Natural killer cell (primary cell): Measurements from ENCODE around the gene TCF7L2. TPM values are rescaled to one million over a fixed set of nuclear protein-coding genes. Genes with fewer than 3 reads are reported as not detected.

Experiments used
- ATAC-seq, 3 donors: fragments of 150-1000 bp in 2 of 3; fragments of 200-7000 bp in 1 of 3; cut with Tn5 transposase; 1 replicate in 1 of 3; 2 replicates in 2 of 3; pipeline ENCODE4 v1.10.0; 2021; ENCODE audit warnings: mild to moderate bottlenecking in 2 of 3, moderate library complexity in 2 of 3
- DNase-seq, 2 donors: peaks; one replicate each; pipeline versions ENCODE4 v3.0.0 to v3.0.0-alpha.2; 2013 to 2021; ENCODE audit warnings: mixed read lengths in 1 of 2
- H3K27ac ChIP-seq: one replicate; pipeline ENCODE4 v1.5.1; 2013; ENCODE audit warnings: mild to moderate bottlenecking, low read length
- H3K27me3 ChIP-seq: one replicate; pipeline ENCODE4 v1.6.1; 2013; ENCODE audit warnings: low read length; ENCODE audit not compliant: control insufficient read depth, insufficient read depth
- H3K36me3 ChIP-seq: one replicate; pipeline ENCODE4 v1.6.1; 2013; ENCODE audit warnings: low read length; ENCODE audit not compliant: control insufficient read depth, insufficient read depth
- H3K4me1 ChIP-seq: one replicate; pipeline ENCODE4 v1.6.1; 2013; ENCODE audit warnings: low read length; ENCODE audit not compliant: control insufficient read depth, insufficient read depth
- H3K4me3 ChIP-seq: one replicate; pipeline ENCODE4 v1.5.1; 2013; ENCODE audit warnings: low read length
- H3K9me3 ChIP-seq: one replicate; pipeline ENCODE4 v1.6.1; 2013; ENCODE audit warnings: low read length; ENCODE audit not compliant: control insufficient read depth, insufficient read depth
- H3K27ac Mint-ChIP-seq, 2 donors: one replicate each; pipeline ENCODE4 v1.8.0; 2022; ENCODE audit warnings: mild to moderate bottlenecking in 2 of 2, mixed read lengths in 2 of 2, moderate library complexity in 1 of 2
- H3K27me3 Mint-ChIP-seq, 2 donors: one replicate each; pipeline ENCODE4 v1.8.0; 2022; ENCODE audit warnings: low read depth in 2 of 2, mixed read lengths in 2 of 2
- H3K36me3 Mint-ChIP-seq: one replicate; pipeline ENCODE4 v1.8.0; 2022; ENCODE audit warnings: mixed read lengths
- H3K4me1 Mint-ChIP-seq, 2 donors: one replicate each; pipeline ENCODE4 v1.8.0; 2022; ENCODE audit warnings: mixed read lengths in 2 of 2
- H3K4me3 Mint-ChIP-seq: one replicate; pipeline ENCODE4 v1.8.0; 2022; ENCODE audit warnings: mild to moderate bottlenecking, moderate library complexity, mixed read lengths
- H3K9me3 Mint-ChIP-seq, 2 donors: one replicate each; pipeline ENCODE4 v1.8.0; 2022; ENCODE audit warnings: mixed read lengths in 2 of 2
- WGBS: methylation state at CpG from one replicate; pipeline ENCODE4 v1.1.7; 2013; ENCODE audit warnings: missing lambda C conversion rate; ENCODE audit not compliant: insufficient coverage; 5-methylcytosine and 5-hydroxymethylcytosine counted together
- intact Hi-C: fragments of 100-400 bp; cut with micrococcal nuclease; formaldehyde crosslinking; loops from one replicate; pipeline ENCODE4 v1.14.2; 2022
- total RNA-seq, 4 donors: library from RNA; stranded (reverse); fragments of 120-200 nt in 1 of 4; gene quantifications; one replicate each; pipeline versions ENCODE4 v1.2.3 to v1.2.4, GENCODE V29; 2013 to 2022
- TF ChIP-seq, protein P1 (sequence below): fragments of 200-600 bp; IDR thresholded peaks from one replicate; pipeline ENCODE4 v1.8.0; 2022; ENCODE audit warnings: antibody characterized with exemption

Gene TCF7L2
- total RNA-seq, 3 donors from 2014 or later (not counting 1 experiment from before 2014, with no cell fraction given), result 10.4 to 32.7 (median 15.3) TPM

DNA sequence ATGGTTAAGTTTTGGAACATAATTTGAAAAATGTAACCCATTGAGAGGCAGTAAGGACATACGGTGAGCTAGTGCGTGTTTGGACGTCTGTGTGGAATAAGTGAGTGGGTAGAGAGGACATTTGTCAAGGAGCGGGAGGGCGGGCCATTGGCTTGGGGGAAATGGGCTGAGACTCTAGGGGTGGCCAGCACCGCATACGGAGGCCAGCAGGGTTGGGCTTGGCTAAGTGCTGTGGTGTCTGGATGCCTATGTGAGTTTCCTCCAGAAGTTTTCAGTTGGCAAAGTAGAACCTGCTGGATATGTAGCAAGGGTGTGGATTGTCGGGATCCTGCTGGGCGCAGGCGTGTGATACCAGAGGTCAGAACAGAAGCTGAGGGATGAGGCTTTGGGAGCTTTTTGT, 103.0 kb downstream of the TCF7L2 start:
- H3K27ac Mint-ChIP-seq, result no peak overlapping the region
- H3K4me3 Mint-ChIP-seq, result no peak overlapping the region
- H3K27me3 ChIP-seq, result no peaks in the 10 kb centered on the region
- WGBS, result 95% methylated on average over 10 of the region's 10 CpGs
- no peak overlapping the region for H3K27ac ChIP-seq
- no peak overlapping the region for H3K4me3 ChIP-seq
- intact Hi-C loops, result no loop called here
- no peaks in the 10 kb centered on the region for H3K36me3 Mint-ChIP-seq
- H3K9me3 ChIP-seq, result no peaks in the 10 kb centered on the region
- peaks cover 6% of the 10 kb centered on the region for H3K4me1 ChIP-seq
- TF ChIP-seq, protein P1, sequence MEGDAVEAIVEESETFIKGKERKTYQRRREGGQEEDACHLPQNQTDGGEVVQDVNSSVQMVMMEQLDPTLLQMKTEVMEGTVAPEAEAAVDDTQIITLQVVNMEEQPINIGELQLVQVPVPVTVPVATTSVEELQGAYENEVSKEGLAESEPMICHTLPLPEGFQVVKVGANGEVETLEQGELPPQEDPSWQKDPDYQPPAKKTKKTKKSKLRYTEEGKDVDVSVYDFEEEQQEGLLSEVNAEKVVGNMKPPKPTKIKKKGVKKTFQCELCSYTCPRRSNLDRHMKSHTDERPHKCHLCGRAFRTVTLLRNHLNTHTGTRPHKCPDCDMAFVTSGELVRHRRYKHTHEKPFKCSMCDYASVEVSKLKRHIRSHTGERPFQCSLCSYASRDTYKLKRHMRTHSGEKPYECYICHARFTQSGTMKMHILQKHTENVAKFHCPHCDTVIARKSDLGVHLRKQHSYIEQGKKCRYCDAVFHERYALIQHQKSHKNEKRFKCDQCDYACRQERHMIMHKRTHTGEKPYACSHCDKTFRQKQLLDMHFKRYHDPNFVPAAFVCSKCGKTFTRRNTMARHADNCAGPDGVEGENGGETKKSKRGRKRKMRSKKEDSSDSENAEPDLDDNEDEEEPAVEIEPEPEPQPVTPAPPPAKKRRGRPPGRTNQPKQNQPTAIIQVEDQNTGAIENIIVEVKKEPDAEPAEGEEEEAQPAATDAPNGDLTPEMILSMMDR, result no peak
- peaks cover 0 to 8% of the 10 kb centered on the region in 2 donors for H3K27me3 Mint-ChIP-seq
- peaks cover 12 to 15% of the 10 kb centered on the region in 2 donors for H3K4me1 Mint-ChIP-seq
- no peak for DNase-seq
- no peak for ATAC-seq
- H3K9me3 Mint-ChIP-seq, result no peaks in the 10 kb centered on the region
- no peaks in the 10 kb centered on the region for H3K36me3 ChIP-seq

DNA sequence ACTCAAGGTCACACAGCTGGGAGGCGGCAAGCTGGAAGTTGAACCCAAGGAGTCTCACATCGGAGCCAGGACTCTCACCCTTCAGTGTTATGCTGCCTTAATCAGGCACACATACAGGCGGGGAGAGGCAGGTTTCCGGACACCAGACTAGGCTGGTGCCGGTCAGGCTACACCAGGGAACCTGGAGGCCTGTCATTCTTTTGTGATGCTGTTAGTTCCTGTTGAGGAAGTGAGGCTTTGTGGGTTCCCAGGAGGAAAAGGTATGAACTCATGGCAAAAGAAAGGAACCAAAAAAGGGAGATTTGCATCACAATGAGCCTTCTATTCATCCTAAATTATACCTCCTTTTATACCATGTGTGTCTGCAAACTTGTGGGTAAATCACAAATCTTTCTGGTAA, 103.8 kb downstream of the TCF7L2 start:
- 93% methylated on average over 5 of the region's 5 CpGs for WGBS
- TF ChIP-seq, protein P1, result no peak
- intact Hi-C loops, result no loop called here
- ATAC-seq (no peak), DNase-seq (no peak)
- H3K9me3 ChIP-seq, result no peaks in the 10 kb centered on the region
- H3K27me3 Mint-ChIP-seq, result peaks cover 0 to 8% of the 10 kb centered on the region in 2 donors
- peaks cover 6% of the 10 kb centered on the region for H3K4me1 ChIP-seq
- no peaks in the 10 kb centered on the region for H3K9me3 Mint-ChIP-seq
- H3K36me3 Mint-ChIP-seq, result no peaks in the 10 kb centered on the region
- peaks cover 12 to 15% of the 10 kb centered on the region in 2 donors for H3K4me1 Mint-ChIP-seq
- H3K27me3 ChIP-seq, result no peaks in the 10 kb centered on the region
- no peaks in the 10 kb centered on the region for H3K36me3 ChIP-seq
- no peak overlapping the region for H3K4me3 Mint-ChIP-seq
- H3K4me3 ChIP-seq, result no peak overlapping the region
- H3K27ac Mint-ChIP-seq, result no peak overlapping the region
- H3K27ac ChIP-seq, result no peak overlapping the region

DNA sequence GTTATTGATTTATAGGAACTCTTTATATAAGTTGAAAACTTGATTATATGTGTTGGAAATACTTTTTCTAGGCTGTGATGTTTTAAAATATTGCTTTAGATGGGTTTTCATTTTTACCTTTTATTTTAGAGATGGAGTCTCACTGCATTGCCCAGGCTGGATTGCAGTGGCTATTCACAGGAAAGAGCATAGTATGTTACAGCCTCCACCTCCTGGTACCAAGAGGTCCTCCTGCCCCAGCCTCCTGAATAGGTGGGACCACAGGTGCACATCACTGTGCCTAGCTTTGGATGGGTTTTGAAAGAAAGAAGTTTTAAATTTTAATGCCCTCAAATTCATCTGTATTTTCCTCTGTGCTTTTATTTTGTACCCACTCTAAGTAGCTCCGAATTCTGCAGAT, 105.4 kb downstream of the TCF7L2 start:
- peaks cover 7 to 15% of the 10 kb centered on the region in 2 donors for H3K4me1 Mint-ChIP-seq
- intact Hi-C loops, result no loop called here
- DNase-seq (no peak), ATAC-seq (no peak)
- Histone ChIP-seq H3K27me3 (no peaks in the 10 kb centered on the region), H3K4me3 (no peak overlapping the region), H3K36me3 (no peaks in the 10 kb centered on the region), H3K4me1 (peaks cover 3% of the 10 kb centered on the region), H3K9me3 (no peaks in the 10 kb centered on the region), H3K27ac (no peak overlapping the region)
- WGBS, result 71% methylated on average over 1 of the region's 1 CpG
- H3K36me3 Mint-ChIP-seq, result no peaks in the 10 kb centered on the region
- peaks cover 0 to 8% of the 10 kb centered on the region in 2 donors for H3K27me3 Mint-ChIP-seq
- no peak overlapping the region for H3K4me3 Mint-ChIP-seq
- no peaks in the 10 kb centered on the region for H3K9me3 Mint-ChIP-seq
- TF ChIP-seq, protein P1, result no peak
- no peak overlapping the region for H3K27ac Mint-ChIP-seq

DNA sequence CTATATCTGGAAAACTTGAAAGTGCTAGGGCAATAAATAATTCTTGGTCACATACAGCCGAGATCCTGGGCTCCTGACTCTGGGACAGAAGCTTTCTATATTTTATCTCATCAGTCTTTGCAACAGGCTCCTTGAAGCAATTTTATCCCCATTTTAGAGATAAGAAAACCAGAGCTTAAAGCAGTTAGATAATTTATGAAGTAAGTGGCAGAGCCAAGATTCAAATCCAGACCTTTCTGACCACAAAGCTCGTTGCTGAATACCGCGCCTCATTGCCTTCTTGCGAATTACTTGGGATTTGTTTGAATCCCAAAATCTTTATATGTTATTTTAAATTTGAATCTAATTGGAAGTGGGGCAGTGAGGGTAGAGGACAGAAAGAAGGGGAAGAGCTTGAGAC, 106.0 kb downstream of the TCF7L2 start:
- WGBS, result 95% methylated on average over 4 of the region's 5 CpGs
- Histone ChIP-seq H3K27ac (no peak overlapping the region), H3K4me1 (no peaks in the 10 kb centered on the region), H3K36me3 (no peaks in the 10 kb centered on the region), H3K27me3 (no peaks in the 10 kb centered on the region), H3K9me3 (no peaks in the 10 kb centered on the region), H3K4me3 (no peak overlapping the region)
- H3K27me3 Mint-ChIP-seq, result peaks cover 0 to 8% of the 10 kb centered on the region in 2 donors
- DNase-seq (no peak), ATAC-seq (no peak)
- H3K9me3 Mint-ChIP-seq, result no peaks in the 10 kb centered on the region
- no peak overlapping the region for H3K4me3 Mint-ChIP-seq
- intact Hi-C loops, result no loop called here
- H3K4me1 Mint-ChIP-seq, result peaks cover 2 to 9% of the 10 kb centered on the region in 2 donors
- TF ChIP-seq, protein P1, result no peak
- no peak overlapping the region for H3K27ac Mint-ChIP-seq
- no peaks in the 10 kb centered on the region for H3K36me3 Mint-ChIP-seq
